Measurements from ENCODE around the gene TSC22D3.
"Not testable (repeated sequence)": the region's sequence is repeated elsewhere in the genome, so short reads cannot be mapped to it uniquely, and the experiment has no call there.

The TSC22D3 gene

DNA sequence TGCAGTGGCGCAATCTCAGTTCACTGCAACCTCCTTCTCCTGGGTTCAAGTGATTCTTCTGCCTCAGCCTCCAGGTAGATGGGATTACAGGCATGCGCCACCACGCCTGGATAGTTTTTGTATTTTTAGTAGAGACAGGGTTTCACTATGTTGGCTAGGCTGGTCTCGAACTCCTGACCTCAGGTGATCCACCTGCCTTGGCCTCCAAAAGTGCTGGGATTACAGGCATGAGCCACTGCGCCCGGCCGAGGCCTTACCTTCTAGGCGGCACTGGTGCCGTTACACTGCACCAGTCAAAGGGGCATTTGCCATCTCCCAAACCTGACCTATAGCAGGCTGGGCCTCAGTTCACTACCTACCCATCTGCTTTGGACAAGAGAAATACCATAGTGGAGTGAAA is 90.0 kb downstream of the TSC22D3 start:
- in situ Hi-C loops (cut with HindIII; ENCODE audit: low sequenced_read_pairs), result not testable (repeated sequence)

DNA sequence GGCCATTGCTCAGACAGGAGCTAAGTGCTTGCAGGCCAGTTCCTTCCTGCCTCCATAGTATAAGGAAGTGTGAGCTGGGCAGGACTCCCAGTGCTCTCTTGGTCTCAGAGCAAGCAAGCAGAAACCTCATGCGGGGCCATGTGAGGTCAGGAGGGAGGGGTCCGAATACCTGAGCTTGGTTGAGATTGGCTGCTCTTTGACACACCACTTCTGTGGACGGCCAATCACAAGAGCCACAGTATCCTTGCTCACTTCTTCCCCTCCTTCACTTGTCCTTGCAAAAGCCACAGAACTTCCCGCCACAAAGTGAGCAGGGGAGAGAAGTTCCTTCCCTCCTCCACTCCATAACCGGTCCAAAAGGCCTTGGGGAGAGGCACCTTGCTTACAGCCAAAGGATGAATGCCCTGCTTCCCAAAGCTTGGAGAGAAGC is 90.6 kb downstream of the TSC22D3 start:
- in situ Hi-C loops (cut with HindIII; ENCODE audit: low sequenced_read_pairs), result no loop called here

DNA sequence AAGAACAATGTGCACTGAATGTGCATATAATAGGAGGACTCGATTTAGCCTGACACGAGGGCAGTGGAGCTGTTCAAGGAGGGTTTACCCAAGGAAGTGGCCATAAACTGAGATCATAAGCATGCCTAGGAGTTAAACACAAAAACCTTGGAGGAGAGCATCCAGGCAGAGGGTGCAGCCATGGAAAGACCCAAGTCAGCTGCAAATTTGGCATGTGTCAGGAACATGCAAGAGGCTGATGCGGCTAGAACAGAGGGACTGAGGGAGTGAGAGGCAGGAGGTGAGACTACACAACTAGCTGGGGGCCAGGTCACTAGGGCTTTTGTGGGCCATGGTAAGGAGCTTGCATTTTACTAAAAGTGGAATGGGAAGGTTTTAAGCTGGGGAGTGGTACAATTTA is 91.7 kb downstream of the TSC22D3 start:
- in situ Hi-C loops (cut with HindIII; ENCODE audit: low sequenced_read_pairs), result no loop called here

DNA sequence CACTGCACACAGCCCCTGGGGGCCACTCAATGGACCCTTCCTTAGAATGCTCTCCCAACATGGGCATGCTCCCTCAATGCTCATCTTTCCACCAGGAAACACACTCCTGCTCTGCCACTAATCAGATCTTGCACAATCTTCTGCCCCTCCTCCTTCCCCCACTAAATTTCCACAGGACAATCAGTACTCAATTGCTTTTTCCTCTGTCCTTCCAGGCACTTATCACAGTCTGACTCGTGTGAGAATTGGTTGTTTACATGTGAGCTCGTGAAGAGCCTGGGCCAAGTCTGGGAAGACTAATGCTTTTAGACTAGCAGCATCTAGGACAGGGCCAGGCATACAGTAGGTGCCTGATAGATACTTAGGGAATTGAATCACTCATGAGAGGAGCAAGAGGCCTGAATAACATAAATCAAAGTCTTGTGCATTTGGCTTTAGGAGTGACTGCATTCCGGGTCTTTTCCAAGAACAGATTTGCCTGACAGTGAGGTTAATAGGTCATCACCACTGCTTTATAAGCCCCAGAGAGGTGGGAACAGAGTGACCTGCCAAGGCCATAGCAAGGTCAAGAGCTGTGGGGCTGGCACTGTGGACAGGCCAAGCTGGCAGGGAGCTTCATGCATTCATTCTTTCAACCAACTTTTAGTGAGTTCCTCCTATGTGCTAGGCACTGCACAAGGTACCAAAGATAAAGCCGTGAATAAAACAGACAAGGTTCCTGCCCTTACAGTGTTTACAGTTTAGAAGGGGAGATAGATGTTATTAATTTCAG is 92.3 kb downstream of the TSC22D3 start:
- in situ Hi-C loops (cut with HindIII; ENCODE audit: low sequenced_read_pairs), result no loop called here

DNA sequence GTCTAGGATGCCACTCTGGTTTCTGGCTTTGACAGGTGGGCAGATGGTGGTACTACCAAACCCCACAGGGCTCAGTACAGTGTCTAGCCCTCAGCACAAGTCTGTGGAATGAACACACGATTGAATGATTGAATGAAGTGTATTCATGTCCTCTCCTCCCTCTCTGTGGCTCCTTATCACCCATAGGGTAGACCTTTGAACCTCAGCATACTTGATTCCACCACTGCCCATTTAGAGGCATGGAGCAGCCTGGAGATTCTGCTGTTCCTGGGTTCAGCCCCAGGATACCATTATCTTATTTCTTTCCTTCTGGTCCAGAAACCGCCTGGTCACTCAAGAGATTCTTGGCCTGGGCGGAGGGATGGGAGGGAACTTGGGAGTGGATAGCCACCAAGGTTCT is 93.3 kb downstream of the TSC22D3 start:
- in situ Hi-C loops (cut with HindIII; ENCODE audit: low sequenced_read_pairs), result no loop called here

DNA sequence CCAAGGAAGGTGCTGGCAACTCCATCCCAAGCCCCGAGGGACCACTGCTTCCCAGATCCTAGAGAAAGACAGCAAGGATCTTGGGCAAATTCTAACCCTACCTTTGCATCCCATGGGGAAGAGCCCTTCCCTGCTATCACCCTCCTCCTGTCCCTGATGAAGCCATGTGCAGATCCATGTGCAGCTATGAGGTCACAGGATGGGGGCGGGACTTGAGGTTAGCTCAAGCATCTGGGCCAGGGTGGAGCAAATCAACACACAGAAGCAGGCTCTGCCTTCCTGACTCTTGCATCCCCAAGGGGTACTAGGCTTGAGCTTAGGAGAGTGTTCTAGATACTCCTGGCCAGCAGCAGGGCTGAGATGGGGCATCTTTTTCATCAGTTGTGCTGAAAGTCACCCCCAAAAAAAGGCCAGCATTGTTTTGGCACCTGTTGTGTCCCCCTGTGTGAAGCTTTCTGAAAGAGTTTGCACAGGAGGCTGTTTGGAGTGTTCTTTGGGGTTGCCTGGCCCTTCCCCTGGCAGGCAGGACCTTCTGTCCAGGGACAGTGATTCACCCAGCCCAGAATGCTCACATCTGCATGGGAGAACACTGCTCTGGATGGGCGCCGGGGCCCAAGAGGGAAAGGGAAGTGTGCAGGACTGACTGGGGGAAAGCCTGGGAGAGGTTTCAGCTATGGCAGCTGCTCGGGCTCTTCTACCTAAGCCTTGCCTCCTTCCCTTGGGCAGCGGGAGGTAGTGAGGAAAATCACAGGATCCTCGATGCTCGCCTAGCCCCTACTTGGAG is 96.4 kb downstream of the TSC22D3 start:
- in situ Hi-C loops (cut with HindIII; ENCODE audit: low sequenced_read_pairs), result loop anchor here (5.0 kb wide), 2 partner anchors 53 to 93 kb away; no protein-coding TSS in a partner anchor

DNA sequence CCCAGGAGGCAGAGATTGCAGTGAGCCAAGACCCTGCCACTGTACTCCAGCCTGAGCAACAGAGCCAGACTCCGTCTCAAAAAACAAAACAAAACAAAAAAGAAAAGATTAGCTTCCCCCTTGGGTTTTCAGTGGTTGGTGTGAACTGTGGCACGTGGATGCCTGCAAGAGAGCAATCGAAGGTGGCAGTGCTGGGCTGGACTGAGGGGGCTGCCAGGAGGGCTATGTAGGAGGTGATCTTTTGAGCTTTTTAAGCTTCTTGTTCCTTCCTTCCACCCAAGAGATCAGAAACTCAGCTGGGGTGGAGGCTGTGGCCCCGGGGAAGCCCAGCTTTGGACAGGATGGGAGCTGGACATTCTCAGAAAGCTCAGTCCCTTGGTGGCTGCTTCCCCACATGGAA is 97.7 kb downstream of the TSC22D3 start:
- in situ Hi-C loops (cut with HindIII; ENCODE audit: low sequenced_read_pairs), result loop anchor here (5.0 kb wide), 2 partner anchors 54 to 94 kb away; no protein-coding TSS in a partner anchor

GRCh38 chrX:107677501-107677901 is 98.1 kb downstream of the TSC22D3 start:
- in situ Hi-C loops (cut with HindIII; ENCODE audit: low sequenced_read_pairs), result loop anchor here (5.0 kb wide), 2 partner anchors 55 to 95 kb away; no protein-coding TSS in a partner anchor

GRCh38 chrX:107676559-107677378 is 98.8 kb downstream of the TSC22D3 start:
- in situ Hi-C loops (cut with HindIII; ENCODE audit: low sequenced_read_pairs), result loop anchor here (5.0 kb wide), 2 partner anchors 56 to 96 kb away; no protein-coding TSS in a partner anchor

DNA sequence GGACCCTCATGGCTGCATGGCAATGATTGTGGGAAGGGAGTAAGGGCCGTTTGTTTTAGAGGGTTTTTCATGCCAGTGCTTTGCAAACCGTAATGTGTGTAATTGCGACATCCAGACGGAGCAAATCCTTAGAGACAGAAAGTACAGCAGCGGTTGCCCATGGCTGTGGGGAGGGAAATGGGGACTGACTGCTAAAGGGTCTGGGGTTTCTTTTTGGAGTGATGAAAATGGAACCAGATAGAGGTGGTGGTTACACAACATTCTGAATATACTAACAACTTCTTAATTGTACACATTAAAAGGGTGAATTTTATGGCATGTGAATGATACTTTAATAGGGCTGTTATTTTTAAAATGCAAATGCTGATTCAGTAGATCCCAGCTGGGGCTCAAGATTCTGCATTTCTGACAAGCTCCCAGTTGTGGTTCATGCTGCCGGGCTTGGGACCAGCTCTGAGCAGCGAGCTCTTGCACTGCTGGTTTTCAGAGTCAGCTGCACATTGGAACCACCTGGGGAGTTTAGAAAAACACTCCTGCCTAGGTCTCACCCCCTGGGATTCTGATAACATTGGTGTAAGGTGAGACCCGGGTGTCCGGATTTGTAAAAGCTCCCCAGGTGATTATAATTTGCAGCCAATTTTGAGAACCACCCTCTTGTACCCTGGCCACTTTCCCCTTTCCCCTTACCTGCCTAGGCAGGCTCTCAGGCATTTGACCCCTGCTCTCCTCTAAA is 99.6 kb downstream of the TSC22D3 start:
- in situ Hi-C loops (cut with HindIII; ENCODE audit: low sequenced_read_pairs), result loop anchor here (5.0 kb wide), 2 partner anchors 56 to 96 kb away; no protein-coding TSS in a partner anchor

DNA sequence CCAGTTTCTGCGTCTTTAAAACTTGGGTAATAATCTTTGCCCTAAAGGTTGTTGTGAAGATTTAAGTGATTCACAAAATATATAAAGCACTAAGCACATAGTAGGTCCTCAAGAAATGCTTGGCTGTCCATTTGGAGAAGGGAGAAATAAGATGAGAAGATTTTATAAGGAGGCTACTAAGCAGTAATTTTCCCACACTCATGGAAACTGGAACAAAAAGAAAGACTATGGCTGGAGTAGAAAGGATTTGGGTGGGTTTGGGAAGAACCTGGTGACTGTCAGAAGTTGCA is 100.3 kb downstream of the TSC22D3 start:
- in situ Hi-C loops (cut with HindIII; ENCODE audit: low sequenced_read_pairs), result loop anchor here (5.0 kb wide), 2 partner anchors 57 to 97 kb away; no protein-coding TSS in a partner anchor

- in situ Hi-C loops (cut with HindIII; ENCODE audit: low sequenced_read_pairs), result loop anchor here (5.0 kb wide), 3 partner anchors 38 to 98 kb away; no protein-coding TSS in a partner anchor
Measured at GRCh38 chrX:107674480-107675364, 100.9 kb downstream of the TSC22D3 start.

- in situ Hi-C loops (cut with HindIII; ENCODE audit: low sequenced_read_pairs), result loop anchor here (5.0 kb wide), 1 partner anchor 38 kb away; no protein-coding TSS in a partner anchor
Measured at GRCh38 chrX:107673933-107674479, 101.6 kb downstream of the TSC22D3 start.

DNA sequence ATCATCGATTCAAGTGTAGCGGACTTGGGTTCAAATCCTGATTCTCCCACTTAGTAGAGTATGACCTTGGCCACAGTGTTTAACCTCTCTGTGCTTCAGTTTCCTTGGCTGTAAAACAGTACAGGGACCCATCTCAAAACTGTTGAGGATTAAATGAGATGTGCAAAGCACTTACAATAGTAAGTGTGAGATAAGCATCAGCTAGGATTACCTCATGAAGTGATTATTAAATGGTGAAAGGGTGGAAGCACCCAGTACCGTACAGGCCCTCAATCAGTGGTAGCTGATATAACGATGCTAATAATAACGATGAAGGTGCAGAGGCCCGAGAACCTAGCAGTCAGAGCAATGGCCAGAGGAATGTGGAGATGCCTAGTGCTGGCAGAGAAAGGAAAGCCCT is 102.2 kb downstream of the TSC22D3 start:
- in situ Hi-C loops (cut with HindIII; ENCODE audit: low sequenced_read_pairs), result loop anchor here (5.0 kb wide), 1 partner anchor 39 kb away; no protein-coding TSS in a partner anchor

DNA sequence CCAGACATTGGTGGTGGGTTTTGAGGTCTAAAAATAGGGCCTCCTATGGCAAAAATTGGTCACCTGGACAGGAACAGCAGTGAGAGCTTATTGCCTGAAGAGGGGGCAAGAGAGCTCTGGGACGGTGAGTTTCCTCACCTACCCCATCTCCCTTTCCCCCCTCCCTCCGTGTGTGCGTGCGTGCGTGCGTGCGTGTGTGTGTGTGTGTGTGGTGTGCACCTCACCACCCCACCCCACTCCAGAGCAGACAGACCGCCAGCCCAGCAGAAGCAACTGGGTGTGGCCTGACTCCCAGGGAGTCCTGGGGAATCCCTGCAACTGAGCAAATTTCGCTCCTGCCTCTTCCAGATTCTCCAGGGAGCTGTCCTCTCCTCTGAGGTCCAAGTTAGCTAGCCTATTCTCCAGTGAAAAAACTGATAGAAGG is 102.6 kb downstream of the TSC22D3 start:
- in situ Hi-C loops (cut with HindIII; ENCODE audit: low sequenced_read_pairs), result loop anchor here (5.0 kb wide), 1 partner anchor 39 kb away; no protein-coding TSS in a partner anchor

- in situ Hi-C loops (cut with HindIII; ENCODE audit: low sequenced_read_pairs), result loop anchor here (5.0 kb wide), 1 partner anchor 41 kb away; no protein-coding TSS in a partner anchor
Measured at GRCh38 chrX:107671256-107671655, 104.3 kb downstream of the TSC22D3 start.

DNA sequence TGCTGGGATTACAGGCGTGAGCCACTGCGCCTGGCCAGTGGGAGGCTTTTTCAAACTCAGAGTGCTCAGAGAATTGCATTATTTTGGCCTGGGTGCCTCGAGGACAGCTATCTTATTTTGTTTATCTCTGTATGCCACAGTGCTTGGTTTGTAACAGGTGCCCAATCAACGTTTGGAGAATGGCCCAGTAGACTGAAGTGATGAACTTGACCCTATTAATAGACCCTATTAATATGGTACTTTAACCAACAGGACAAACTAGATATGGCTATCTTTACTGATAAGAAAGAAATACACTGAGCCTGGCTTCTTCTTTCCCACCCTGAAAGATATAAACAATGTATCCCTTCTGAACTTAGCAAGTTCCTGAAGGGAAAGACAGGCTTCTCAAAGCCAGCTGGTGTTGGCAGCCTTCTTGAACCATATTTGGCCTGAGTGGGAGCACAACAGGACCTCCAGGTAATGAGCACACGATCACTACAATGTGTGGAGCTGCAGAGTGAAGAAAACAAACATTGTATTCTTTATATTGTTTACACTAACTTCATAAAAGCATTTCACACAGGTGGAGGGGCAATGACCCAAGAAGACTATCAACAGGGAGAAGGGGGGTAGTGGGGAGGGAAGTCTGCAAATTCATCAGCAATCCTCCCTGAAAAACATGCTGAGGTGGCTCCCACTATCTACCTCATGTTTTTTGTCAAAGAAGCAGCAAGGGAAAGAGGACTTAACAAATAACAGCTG is 105.5 kb downstream of the TSC22D3 start:
- in situ Hi-C loops (cut with HindIII; ENCODE audit: low sequenced_read_pairs), result loop anchor here (5.0 kb wide), 1 partner anchor 42 kb away; no protein-coding TSS in a partner anchor

- in situ Hi-C loops (cut with HindIII; ENCODE audit: low sequenced_read_pairs), result no loop called here
Measured at GRCh38 chrX:107669261-107669660, 106.3 kb downstream of the TSC22D3 start.
